ENCODE data around the gene OR52B6.

GRCh38 chr11:5592615-5593014, 11.9 kb downstream of the OR52B6 start:
- no peak for TF ChIP-seq EZH2 (IDR thresholded peaks at IDR 0.05)
- no peak for TF ChIP-seq POLR2AphosphoS5 (IDR thresholded peaks at IDR 0.05; ENCODE audit: borderline replicate concordance, low read depth, low read length)
- TF ChIP-seq FOXP2 (optimal IDR thresholded peaks at IDR 0.05; ENCODE audit: control extremely low read depth, extremely low read length, insufficient read depth) = no peak

All from SK-N-MC (cell line).